Adrenal gland (tissue), 12 donors: ENCODE data around the gene C14orf132. TPM values are rescaled to one million over a fixed set of nuclear protein-coding genes. Genes with fewer than 3 reads are reported as not detected.

Source experiments
- DNase-seq, 7 donors: peaks; one replicate each; pipeline ENCODE4 v3.0.0-alpha.2; 2019 to 2020
- H3K27ac ChIP-seq, 5 donors: fragments of 200-600 bp; sonication (generic) in 4 of 5; 1 replicate in 3 of 5; 2 replicates in 2 of 5; pipeline versions ENCODE4 v1.5.1 to v1.8.0; 2016 to 2020; ENCODE audit warnings: mild to moderate bottlenecking in 1 of 5
- H3K27me3 ChIP-seq: fragments of 200-600 bp; 2 replicates; pipeline ENCODE4 v1.8.0; 2021
- H3K36me3 ChIP-seq, 2 donors: fragments of 200-600 bp; replicated peaks in 1 of 2; 1 replicate in 1 of 2; 2 replicates in 1 of 2; pipeline versions ENCODE4 v1.5.1 to v1.8.0; 2018 to 2022
- H3K4me1 ChIP-seq, 2 donors: fragments of 200-600 bp; replicated peaks in 1 of 2; 1 replicate in 1 of 2; 2 replicates in 1 of 2; pipeline versions ENCODE4 v1.5.1 to v1.8.0; 2018 to 2021
- H3K4me3 ChIP-seq, 4 donors: fragments of 200-600 bp; sonication (generic) in 3 of 4; one replicate each; pipeline ENCODE4 v1.5.1; 2016 to 2018
- H3K9me3 ChIP-seq, 3 donors: fragments of 200-600 bp; sonication (generic) in 1 of 3; replicated peaks in 1 of 3; 1 replicate in 2 of 3; 2 replicates in 1 of 3; pipeline versions ENCODE4 v1.5.1 to v1.8.0; 2016 to 2021
- POLR2A ChIP-seq, 2 donors: fragments of 450-650 bp; IDR thresholded peaks; one replicate each; pipeline ENCODE4 v1.6.1; 2017; ENCODE audit warnings: antibody characterized with exemption in 2 of 2, mild to moderate bottlenecking in 2 of 2, moderate library complexity in 1 of 2
- WGBS, 4 donors: extraction: QIAGEN DNeasy Blood & Tissue Kit in 2 of 4; methylation state at CpG; one replicate each; pipeline versions ENCODE4 v1.1.5 to v1.1.7; 2013 to 2017; 5-methylcytosine and 5-hydroxymethylcytosine counted together
- intact Hi-C, 2 donors: fragments of 100-400 bp; cut with DNase I; formaldehyde crosslinking; loops; one replicate each; pipeline versions ENCODE4 v1.14.1 to v1.15.0; 2022 to 2023
- polyA plus RNA-seq, 3 donors: library from polyadenylated mRNA; stranded (reverse); fragments of 200-250 nt in 2 of 3; fragments of 350-450 nt in 1 of 3; fragmentation: Illumina TruSeq in 1 of 3; extraction: RNeasy Lipid Tissue Mini Kit (QIAGEN cat#74804) in 1 of 3; gene quantifications; one replicate each; pipeline ENCODE4 v1.2.3, GENCODE V29; 2013 to 2014
- total RNA-seq, 9 donors: library from RNA; depleted of rRNA in 4 of 9; stranded (reverse); fragments of >200 nt in 4 of 9; fragments of 120-200 nt in 1 of 9; fragmentation: NEBNext Ultra II Directional in 1 of 9; extraction: Animal tissue kit (Norgen Biotek cat#: 25700) in 1 of 9; gene quantifications; one replicate each; pipeline versions ENCODE4 v1.1.0 to v1.2.4, GENCODE V29; 2013 to 2023
- TF ChIP-seq, protein P1 (sequence below), 6 experiments: fragments of 450-650 bp in 4 of 6; fragments of 200-600 bp in 2 of 6; sonication (generic) in 1 of 6; IDR thresholded peaks; 1 replicate in 5 of 6; 2 replicates in 1 of 6; pipeline versions ENCODE4 v1.5.1 to v1.8.0; 2016 to 2021; ENCODE audit warnings: antibody characterized with exemption in 6 of 6, mild to moderate bottlenecking in 2 of 6, moderate library complexity in 1 of 6
- donor health status: healthy with polysubstance abuse.
- donor health status: Bipolar disorder and iron deficiency.
- donor health status: DM: yes; HTN: yes; CAD: no.
- donor health status: DM: no; HTN: no; CAD: no.
- donor health status: DM: no; HTN: no; CAD: no.
- donor health status: DM: yes; HTN: yes; CAD: no.

C14orf132 gene
- total and polyA plus RNA-seq, 12 donors: 4.5 to 34.8 (median 11.8) TPM

DNA sequence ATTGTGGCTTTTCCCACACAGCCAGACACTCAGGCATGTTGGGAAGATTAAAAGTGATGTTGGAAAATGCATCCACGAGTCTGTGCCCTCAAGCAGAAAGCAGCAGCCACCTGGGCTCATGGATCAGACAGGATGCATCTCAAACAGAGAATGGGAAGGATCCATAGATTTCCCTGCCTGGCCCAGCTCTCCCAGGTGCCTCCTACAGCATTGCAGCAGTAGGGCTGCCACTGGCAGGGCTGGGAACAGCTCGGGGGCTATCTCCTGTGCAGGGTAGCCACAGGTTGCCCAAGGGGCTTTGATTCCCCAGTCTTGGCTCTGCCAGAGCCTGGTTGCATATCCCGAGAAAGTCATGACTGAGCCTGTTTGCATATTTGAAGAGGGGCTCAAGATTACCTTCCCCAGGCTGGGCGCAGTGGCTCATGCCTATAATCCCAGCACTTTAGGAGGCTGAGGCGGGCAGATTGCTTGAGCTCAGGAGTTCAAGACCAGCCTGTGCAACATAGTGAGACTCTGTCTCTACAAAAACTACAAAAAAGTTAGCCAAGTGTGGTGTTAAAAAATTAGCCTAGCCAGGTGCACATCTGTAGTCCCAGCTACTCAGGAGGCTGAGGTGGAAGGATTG is 19.5 kb downstream of the C14orf132 start:
- Histone ChIP-seq H3K27me3 (no peaks in the 10 kb centered on the region), H3K4me3 (no peak overlapping the region), H3K9me3 (no peaks in the 10 kb centered on the region), H3K36me3 (no peaks in the 10 kb centered on the region), H3K4me1 (peaks cover 0 to 3% of the 10 kb centered on the region in 2 donors), H3K27ac (no peak overlapping the region)
- WGBS, 4 donors: 62 to 79% (median 72%) methylated on average over 5 of the region's 5 CpGs
- intact Hi-C loops: no loop called here
- peak in 1 of 7 donors; percentile 39 for DNase-seq
- TF ChIP-seq POLR2A (IDR thresholded peaks at IDR 0.05): no peak
- TF ChIP-seq, protein P1, sequence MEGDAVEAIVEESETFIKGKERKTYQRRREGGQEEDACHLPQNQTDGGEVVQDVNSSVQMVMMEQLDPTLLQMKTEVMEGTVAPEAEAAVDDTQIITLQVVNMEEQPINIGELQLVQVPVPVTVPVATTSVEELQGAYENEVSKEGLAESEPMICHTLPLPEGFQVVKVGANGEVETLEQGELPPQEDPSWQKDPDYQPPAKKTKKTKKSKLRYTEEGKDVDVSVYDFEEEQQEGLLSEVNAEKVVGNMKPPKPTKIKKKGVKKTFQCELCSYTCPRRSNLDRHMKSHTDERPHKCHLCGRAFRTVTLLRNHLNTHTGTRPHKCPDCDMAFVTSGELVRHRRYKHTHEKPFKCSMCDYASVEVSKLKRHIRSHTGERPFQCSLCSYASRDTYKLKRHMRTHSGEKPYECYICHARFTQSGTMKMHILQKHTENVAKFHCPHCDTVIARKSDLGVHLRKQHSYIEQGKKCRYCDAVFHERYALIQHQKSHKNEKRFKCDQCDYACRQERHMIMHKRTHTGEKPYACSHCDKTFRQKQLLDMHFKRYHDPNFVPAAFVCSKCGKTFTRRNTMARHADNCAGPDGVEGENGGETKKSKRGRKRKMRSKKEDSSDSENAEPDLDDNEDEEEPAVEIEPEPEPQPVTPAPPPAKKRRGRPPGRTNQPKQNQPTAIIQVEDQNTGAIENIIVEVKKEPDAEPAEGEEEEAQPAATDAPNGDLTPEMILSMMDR (IDR thresholded peaks at IDR 0.05): no peak

DNA sequence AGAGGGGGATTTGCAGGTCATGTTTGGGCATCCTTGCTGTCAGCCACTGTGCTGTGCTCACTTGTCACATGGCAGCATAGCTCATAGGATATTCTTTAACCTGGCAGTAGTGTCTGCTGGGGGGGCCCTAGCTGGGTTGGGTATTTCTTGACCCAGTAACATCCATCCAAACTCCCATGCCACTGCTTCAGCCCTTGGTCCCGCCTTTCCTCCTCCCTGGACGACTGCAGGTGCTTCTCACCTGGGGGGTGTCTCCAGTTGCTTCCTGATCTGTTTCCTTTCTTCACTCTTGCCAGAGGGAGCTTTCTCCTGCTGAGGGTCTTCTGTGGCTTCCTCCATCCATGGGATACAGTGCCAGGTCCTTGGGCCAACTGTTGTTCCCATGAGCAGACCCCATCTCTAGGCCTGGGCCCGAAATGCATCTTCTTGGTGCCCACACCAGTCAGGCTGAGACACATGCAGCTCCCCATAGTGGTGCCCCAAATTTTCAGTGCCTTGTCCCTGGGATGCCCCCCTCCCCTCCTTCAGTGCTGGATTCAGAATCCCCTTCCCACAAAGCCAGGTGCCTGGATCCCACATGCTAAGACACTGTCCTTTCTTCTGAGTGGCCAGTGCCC is 20.5 kb downstream of the C14orf132 start:
- H3K4me1 ChIP-seq: peaks cover 0 to 3% of the 10 kb centered on the region in 2 donors
- no peak overlapping the region for H3K27ac ChIP-seq
- TF ChIP-seq, protein P1 (IDR thresholded peaks at IDR 0.05): no peak
- TF ChIP-seq POLR2A (IDR thresholded peaks at IDR 0.05): no peak
- no peaks in the 10 kb centered on the region for H3K9me3 ChIP-seq
- intact Hi-C loops: no loop called here
- H3K27me3 ChIP-seq: no peaks in the 10 kb centered on the region
- no peak overlapping the region for H3K4me3 ChIP-seq
- DNase-seq: peak in 1 of 7 donors; percentile 41
- no peaks in the 10 kb centered on the region for H3K36me3 ChIP-seq
- WGBS, 4 donors: 70 to 82% (median 81%) methylated on average over 3 of the region's 3 CpGs

DNA sequence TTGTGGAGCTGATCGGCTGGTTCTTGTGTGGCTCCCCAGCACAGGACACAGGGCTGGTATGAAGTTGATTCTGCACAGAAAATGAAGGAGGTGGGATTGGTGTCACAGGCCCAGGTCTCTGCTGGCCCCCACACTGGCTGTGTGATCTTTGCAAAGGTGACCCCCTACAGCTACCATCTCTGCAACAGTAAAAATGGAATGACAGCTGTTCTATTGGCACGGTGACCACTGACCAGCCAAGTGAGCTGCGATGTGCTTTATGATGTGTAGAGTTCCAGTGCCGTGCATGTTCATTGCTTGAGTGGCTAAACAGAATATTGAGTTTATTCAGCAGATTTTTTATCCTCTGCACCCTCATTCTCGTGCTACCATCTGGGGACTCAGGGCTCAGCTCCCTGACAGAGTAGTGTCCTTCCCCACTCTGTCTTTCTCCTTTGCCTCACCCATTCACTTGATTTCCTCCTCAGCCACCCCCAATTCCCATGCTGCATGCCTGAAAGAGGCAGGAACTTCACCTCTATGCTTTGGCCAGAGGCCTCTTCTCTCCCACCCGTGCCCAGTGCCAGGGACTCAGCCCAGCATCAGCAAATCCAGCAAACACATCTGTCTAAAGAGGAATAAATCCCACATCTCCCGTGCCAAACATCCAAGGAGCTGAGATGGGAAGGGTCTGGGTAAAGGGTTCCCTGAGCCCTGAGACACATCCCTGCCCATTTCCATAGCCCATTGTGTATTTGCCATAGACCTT is 21.2 kb downstream of the C14orf132 start:
- intact Hi-C loops: no loop called here
- WGBS, 4 donors: 75 to 83% (median 77%) methylated on average over 7 of the region's 7 CpGs
- peak in 1 of 7 donors; percentile 27 for DNase-seq
- H3K36me3 ChIP-seq: no peaks in the 10 kb centered on the region
- no peaks in the 10 kb centered on the region for H3K9me3 ChIP-seq
- no peak overlapping the region for H3K27ac ChIP-seq
- TF ChIP-seq POLR2A (IDR thresholded peaks at IDR 0.05): no peak
- H3K27me3 ChIP-seq: no peaks in the 10 kb centered on the region
- no peak overlapping the region for H3K4me3 ChIP-seq
- peaks cover 0 to 2% of the 10 kb centered on the region in 2 donors for H3K4me1 ChIP-seq

GRCh38 chr14:96062010-96062409 is 22.8 kb downstream of the C14orf132 start:
- 82 to 91% (median 85%) methylated on average over 4 of the region's 4 CpGs for WGBS, 4 donors
- intact Hi-C loops: no loop called here
- no peaks in the 10 kb centered on the region for H3K27me3 ChIP-seq
- H3K4me3 ChIP-seq: no peak overlapping the region
- peak in 1 of 7 donors; percentile 45 for DNase-seq
- no peak overlapping the region for H3K27ac ChIP-seq
- TF ChIP-seq POLR2A (IDR thresholded peaks at IDR 0.05): no peak
- TF ChIP-seq, protein P1 (IDR thresholded peaks at IDR 0.05): no peak
- no peaks in the 10 kb centered on the region for H3K9me3 ChIP-seq
- no peaks in the 10 kb centered on the region for H3K36me3 ChIP-seq
- H3K4me1 ChIP-seq: no peaks in the 10 kb centered on the region
